ENCODE measurements around the gene FAM135A. TPM values are rescaled to one million over a fixed set of nuclear protein-coding genes. Genes with fewer than 3 reads are reported as not detected.

Gene FAM135A
- total and polyA plus RNA-seq, 10 of the 15 experiments (the other 5 are each of a cell fraction or from before 2014, with no cell fraction given) = 3.9 to 24.5 (median 13.7) TPM

DNA sequence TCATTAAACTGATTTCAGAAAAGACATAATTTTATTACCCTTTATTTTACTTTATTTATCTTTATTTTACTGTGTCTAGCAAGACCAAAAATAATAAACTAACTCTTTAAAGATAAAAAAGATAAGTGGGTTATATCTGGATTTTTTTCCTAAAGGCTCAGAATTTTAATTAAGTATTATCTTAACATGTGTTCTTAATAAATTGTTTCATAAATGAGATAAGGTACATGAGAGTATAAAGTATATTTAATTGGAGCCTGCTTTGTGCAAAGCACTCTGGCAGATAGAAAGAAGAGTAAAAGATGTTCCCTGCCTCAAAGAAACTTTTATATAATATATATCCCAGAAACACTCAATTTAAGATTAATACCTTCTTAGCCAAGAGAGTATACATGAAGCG lies 8.7 kb upstream of the FAM135A start:
- 100% methylated on average over 1 of the region's 1 CpG for WGBS (ENCODE audit: insufficient coverage, insufficient replicate concordance, low lambda C conversion rate, missing lambda C conversion rate)
- in situ Hi-C loops (cut with MboI) = no loop called here
- H3K27me3 ChIP-seq (replicated peaks in 1 of 2; ENCODE audit: control insufficient read depth in 2 of 2, insufficient read depth in 2 of 2, low read length in 1 of 2) = no peaks in the 10 kb centered on the region
- CTCF ChIA-PET = no interaction called here
- intact Hi-C loops (cut with micrococcal nuclease; ENCODE audit: unreplicated experiment) = no loop called here
- no peaks in the 10 kb centered on the region for H3K36me3 ChIP-seq (ENCODE audit: control insufficient read depth in 2 of 2, insufficient read depth in 2 of 2, low read length in 1 of 2)
- H3K4me2 ChIP-seq (ENCODE audit: control insufficient read depth, insufficient read depth) = no peak overlapping the region
- no peaks in the 10 kb centered on the region for H3K9me3 ChIP-seq (replicated peaks; ENCODE audit: control insufficient read depth, insufficient read depth, low read length)
- no peak overlapping the region for H3K27ac ChIP-seq (ENCODE audit: control insufficient read depth, insufficient read depth)
- FAIRE-seq (no peak), ATAC-seq (no peak), DNase-seq (ENCODE audit: low read depth, low spot score) (no peak)
- H3K79me2 ChIP-seq (ENCODE audit: control insufficient read depth, insufficient read depth, low read length) = no peaks in the 10 kb centered on the region
- POLR2A ChIA-PET = no interaction called here
- SMC1A ChIA-PET (ENCODE audit: uncharacterized antibody, unreplicated experiment) = no interaction called here
- H4K20me1 ChIP-seq (ENCODE audit: control insufficient read depth, insufficient read depth) = no peaks in the 10 kb centered on the region
- RAD21 ChIA-PET (ENCODE audit: unreplicated experiment) = no interaction called here
- TF ChIP-seq PAX5 (IDR thresholded peaks at IDR 0.05; ENCODE audit: borderline replicate concordance, low read depth, low read length) (no peak), WRNIP1 (IDR thresholded peaks at IDR 0.05; ENCODE audit: borderline replicate concordance, low read depth, low read length) (no peak), ELK1 (IDR thresholded peaks at IDR 0.05; ENCODE audit: low read depth, low read length) (no peak), NBN (IDR thresholded peaks at IDR 0.05) (no peak), MEF2A (IDR thresholded peaks at IDR 0.05; ENCODE audit: insufficient read depth, low read depth, low read length) (no peak), IRF4 (IDR thresholded peaks at IDR 0.05; ENCODE audit: low read depth, low read length) (no peak), MXI1 (IDR thresholded peaks at IDR 0.05; ENCODE audit: low read depth, low read length) (no peak), POLR2A (IDR thresholded peaks at IDR 0.05; ENCODE audit: low read depth, low read length) (no peak), TCF12 (IDR thresholded peaks at IDR 0.05; ENCODE audit: low read depth, low read length) (no peak), RCOR1 (conservative IDR thresholded peaks at IDR 0.05; ENCODE audit: low read depth, low read length) (no peak), ZNF384 (IDR thresholded peaks at IDR 0.05; ENCODE audit: borderline replicate concordance, low read depth, low read length) (no peak), CREM (IDR thresholded peaks at IDR 0.05; ENCODE audit: low read depth) (no peak), PML (IDR thresholded peaks at IDR 0.05; ENCODE audit: low read length) (no peak)
- TF ChIP-seq, protein P1, sequence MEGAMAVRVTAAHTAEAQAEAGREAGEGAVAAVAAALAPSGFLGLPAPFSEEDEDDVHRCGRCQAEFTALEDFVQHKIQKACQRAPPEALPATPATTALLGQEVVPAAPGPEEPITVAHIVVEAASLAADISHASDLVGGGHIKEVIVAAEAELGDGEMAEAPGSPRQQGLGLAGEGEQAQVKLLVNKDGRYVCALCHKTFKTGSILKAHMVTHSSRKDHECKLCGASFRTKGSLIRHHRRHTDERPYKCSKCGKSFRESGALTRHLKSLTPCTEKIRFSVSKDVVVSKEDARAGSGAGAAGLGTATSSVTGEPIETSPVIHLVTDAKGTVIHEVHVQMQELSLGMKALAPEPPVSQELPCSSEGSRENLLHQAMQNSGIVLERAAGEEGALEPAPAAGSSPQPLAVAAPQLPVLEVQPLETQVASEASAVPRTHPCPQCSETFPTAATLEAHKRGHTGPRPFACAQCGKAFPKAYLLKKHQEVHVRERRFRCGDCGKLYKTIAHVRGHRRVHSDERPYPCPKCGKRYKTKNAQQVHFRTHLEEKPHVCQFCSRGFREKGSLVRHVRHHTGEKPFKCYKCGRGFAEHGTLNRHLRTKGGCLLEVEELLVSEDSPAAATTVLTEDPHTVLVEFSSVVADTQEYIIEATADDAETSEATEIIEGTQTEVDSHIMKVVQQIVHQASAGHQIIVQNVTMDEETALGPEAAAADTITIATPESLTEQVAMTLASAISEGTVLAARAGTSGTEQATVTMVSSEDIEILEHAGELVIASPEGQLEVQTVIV (IDR thresholded peaks at IDR 0.05; ENCODE audit: borderline replicate concordance, partially characterized antibody) = no peak
- TF ChIP-seq, protein P2, sequence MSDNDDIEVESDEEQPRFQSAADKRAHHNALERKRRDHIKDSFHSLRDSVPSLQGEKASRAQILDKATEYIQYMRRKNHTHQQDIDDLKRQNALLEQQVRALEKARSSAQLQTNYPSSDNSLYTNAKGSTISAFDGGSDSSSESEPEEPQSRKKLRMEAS (IDR thresholded peaks at IDR 0.05; ENCODE audit: low read depth, low read length) = no peak
- H2AFZ ChIP-seq (ENCODE audit: control insufficient read depth, low read depth, low read length) = no peak overlapping the region
- no peak overlapping the region for H3K9ac ChIP-seq (ENCODE audit: control insufficient read depth, insufficient read depth, low read length)
- no peak overlapping the region for H3K4me3 ChIP-seq
- H3K4me1 ChIP-seq (ENCODE audit: control insufficient read depth, insufficient read depth, low read length) = no peaks in the 10 kb centered on the region
- BruUV-seq (replicated peaks) = no TSS peak

All from GM12878 (cell line).